ENCODE measurements around the gene GRB10. TPM values are rescaled to one million over a fixed set of nuclear protein-coding genes. Genes with fewer than 3 reads are reported as not detected.

GRB10 gene
- total and polyA plus RNA-seq, 11 donors, result 14.7 to 38.2 (median 28.0) TPM

- H3K4me1 ChIP-seq, result peaks cover 6 to 39% (median 28%) of the 10 kb centered on the region in 12 donors
- H3K9me3 ChIP-seq, result no peaks in the 10 kb centered on the region
- H3K36me3 ChIP-seq, result peaks cover 0 to 29% (median 8%) of the 10 kb centered on the region in 9 donors
- H3K4me3 ChIP-seq, result no peak overlapping the region
- DNase-seq, result no peak
- no peaks in the 10 kb centered on the region for H3K27me3 ChIP-seq
- H3K27ac ChIP-seq, result peak overlapping the region in 5 of 12 donors; percentile 2 to 75 (median 20)
- TF ChIP-seq POLR2A (IDR thresholded peaks at IDR 0.05), result no peak
- TF ChIP-seq CTCF (IDR thresholded peaks at IDR 0.05), result no peak
- intact Hi-C loops (cut with DNase I), result loop anchor here in 4 of 10 donors (5.0 to 10.0 kb wide), 3 partner anchors 455 to 543 kb away; no protein-coding TSS in a partner anchor
- WGBS, 4 donors, result 85 to 88% (median 87%) methylated on average over 7 of the region's 7 CpGs
- ATAC-seq, result peak in 3 of 4 donors; percentile 53 to 73 (median 60)
Measured at GRCh38 chr7:50687575-50688225, 95.0 kb downstream of the GRB10 start.

GRCh38 chr7:50687096-50687495, 95.6 kb downstream of the GRB10 start:
- H3K36me3 ChIP-seq, result peaks cover 0 to 26% (median 8%) of the 10 kb centered on the region in 9 donors
- no peak overlapping the region for H3K4me3 ChIP-seq
- WGBS, 4 donors, result 88 to 95% (median 92%) methylated on average over 6 of the region's 6 CpGs
- no peak for TF ChIP-seq CTCF (IDR thresholded peaks at IDR 0.05)
- no peak for TF ChIP-seq POLR2A (IDR thresholded peaks at IDR 0.05)
- no peak for DNase-seq
- no peak for ATAC-seq
- H3K9me3 ChIP-seq, result no peaks in the 10 kb centered on the region
- intact Hi-C loops (cut with DNase I), result loop anchor here in 4 of 10 donors (5.0 to 10.0 kb wide), 3 partner anchors 455 to 542 kb away; no protein-coding TSS in a partner anchor
- H3K27ac ChIP-seq, result peak overlapping the region in 1 of 12 donors; percentile 75
- no peaks in the 10 kb centered on the region for H3K27me3 ChIP-seq
- H3K4me1 ChIP-seq, result peaks cover 6 to 42% (median 32%) of the 10 kb centered on the region in 12 donors

- Histone ChIP-seq H3K27me3 (no peaks in the 10 kb centered on the region), H3K9me3 (no peaks in the 10 kb centered on the region), H3K36me3 (peaks cover 0 to 23% (median 8%) of the 10 kb centered on the region in 9 donors), H3K4me3 (no peak overlapping the region), H3K27ac (peak overlapping the region; percentile 18 to 76 (median 46)), H3K4me1 (peaks cover 7 to 57% (median 44%) of the 10 kb centered on the region in 12 donors)
- intact Hi-C loops (cut with DNase I), result loop anchor here in 4 of 10 donors (5.0 to 10.0 kb wide), 3 partner anchors 457 to 541 kb away; no protein-coding TSS in a partner anchor
- TF ChIP-seq POLR2A (IDR thresholded peaks at IDR 0.05) (no peak), CTCF (IDR thresholded peaks at IDR 0.05) (no peak)
- DNase-seq (no peak), ATAC-seq (peak; percentile 53 to 69 (median 62))
- WGBS, 4 donors, result 33 to 53% (median 41%) methylated on average over 14 of the region's 14 CpGs
Measured at GRCh38 chr7:50685135-50686065, 97.3 kb downstream of the GRB10 start.
